Measurements from ENCODE around the gene HNF1A. TPM values are rescaled to one million over a fixed set of nuclear protein-coding genes. Genes with fewer than 3 reads are reported as not detected.

HNF1A gene
- total and polyA plus RNA-seq, 2 of the 13 experiments (the other 11 are each of a cell fraction or from before 2014, with no cell fraction given) = 13.4 to 34.7 TPM

DNA sequence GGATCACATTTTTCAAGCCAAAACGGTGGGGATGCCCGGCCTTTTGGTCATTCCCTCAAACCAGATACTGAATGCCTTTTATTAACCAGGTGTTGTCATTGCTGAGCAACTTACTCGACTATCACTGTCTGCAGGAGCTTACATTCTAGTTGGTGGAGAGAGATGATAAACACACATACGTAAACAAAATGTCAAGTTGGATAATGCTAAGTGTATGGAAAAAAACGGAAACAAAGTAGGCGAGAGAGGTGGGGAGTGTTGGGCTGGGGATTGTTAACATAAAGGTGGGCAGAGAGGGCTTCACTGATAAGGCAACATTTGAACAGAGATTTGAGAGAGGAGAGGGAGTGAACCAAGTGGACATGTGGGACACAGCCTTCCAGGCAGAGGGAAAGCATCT is 33.5 kb downstream of the HNF1A start:
- Histone ChIP-seq H3K9me3 (ENCODE audit: low read length) (no peaks in the 10 kb centered on the region), H3K27ac (ENCODE audit: extremely low read length, insufficient read depth, low read length) (no peak overlapping the region), H3K4me2 (ENCODE audit: low read depth, low read length) (no peak overlapping the region), H4K20me1 (ENCODE audit: insufficient read depth, low read length) (no peaks in the 10 kb centered on the region; the same call in 1 of the 2 replicates), H3K36me3 (replicated peaks in 1 of 2; ENCODE audit: control insufficient read depth in 1 of 2, insufficient read depth in 2 of 2, low read length in 2 of 2) (peaks cover 8 to 46% of the 10 kb centered on the region in 2 experiments), H3K79me2 (ENCODE audit: insufficient read depth, low read length) (peaks cover 15% of the 10 kb centered on the region), H3K4me1 (ENCODE audit: insufficient read depth, low read length) (peaks cover 15% of the 10 kb centered on the region), H2AFZ (ENCODE audit: low read length) (no peak overlapping the region), H3K9ac (ENCODE audit: insufficient read depth, low read depth, low read length) (no peak overlapping the region), H3K27me3 (ENCODE audit: control insufficient read depth in 1 of 2, insufficient read depth in 2 of 2, low read length in 2 of 2) (no peaks in the 10 kb centered on the region; a peak in 1 of 5 replicates), H3K4me3 (replicated peaks in 1 of 3; ENCODE audit: insufficient read depth in 1 of 3, low read depth in 2 of 3, low read length in 3 of 3) (no peak overlapping the region)
- ATAC-seq (no peak), DNase-seq (ENCODE audit: low spot score) (no peak), FAIRE-seq (no peak)
- intact Hi-C loops (cut with micrococcal nuclease; ENCODE audit: unreplicated experiment) = no loop called here
- POLR2A ChIA-PET = no interaction called here
- TF ChIP-seq TFDP1 (CRISPR knock-in tag; IDR thresholded peaks at IDR 0.05; ENCODE audit: borderline replicate concordance) (no peak), U2AF1 (optimal IDR thresholded peaks at IDR 0.05; ENCODE audit: low read depth, low read length) (no peak), DMAP1 (CRISPR knock-in tag; IDR thresholded peaks at IDR 0.05) (no peak), CAMTA2 (CRISPR knock-in tag; IDR thresholded peaks at IDR 0.05; ENCODE audit: borderline replicate concordance) (no peak), NFIB (CRISPR knock-in tag; IDR thresholded peaks at IDR 0.05; ENCODE audit: borderline replicate concordance) (no peak), MAFF (IDR thresholded peaks at IDR 0.05; ENCODE audit: low read depth, low read length) (no peak), RARA (CRISPR knock-in tag; IDR thresholded peaks at IDR 0.05) (no peak), NFYB (CRISPR knock-in tag; IDR thresholded peaks at IDR 0.05) (no peak)
- TF ChIP-seq, protein P1, sequence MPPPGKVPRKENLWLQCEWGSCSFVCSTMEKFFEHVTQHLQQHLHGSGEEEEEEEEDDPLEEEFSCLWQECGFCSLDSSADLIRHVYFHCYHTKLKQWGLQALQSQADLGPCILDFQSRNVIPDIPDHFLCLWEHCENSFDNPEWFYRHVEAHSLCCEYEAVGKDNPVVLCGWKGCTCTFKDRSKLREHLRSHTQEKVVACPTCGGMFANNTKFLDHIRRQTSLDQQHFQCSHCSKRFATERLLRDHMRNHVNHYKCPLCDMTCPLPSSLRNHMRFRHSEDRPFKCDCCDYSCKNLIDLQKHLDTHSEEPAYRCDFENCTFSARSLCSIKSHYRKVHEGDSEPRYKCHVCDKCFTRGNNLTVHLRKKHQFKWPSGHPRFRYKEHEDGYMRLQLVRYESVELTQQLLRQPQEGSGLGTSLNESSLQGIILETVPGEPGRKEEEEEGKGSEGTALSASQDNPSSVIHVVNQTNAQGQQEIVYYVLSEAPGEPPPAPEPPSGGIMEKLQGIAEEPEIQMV (CRISPR knock-in tag; IDR thresholded peaks at IDR 0.05; ENCODE audit: low read depth) = no peak
- in situ Hi-C loops (cut with HindIII; ENCODE audit: extremely low pct_ligation_motif_present, low pct_unique_long_range_greater_than_20kb) = no loop called here
- CTCF ChIA-PET (ENCODE audit: low intra/inter-chr PET ratio, low total read pairs) = no interaction called here
- BruUV-seq (replicated peaks) = no TSS peak
- 91% methylated on average over 6 of the region's 6 CpGs for WGBS (ENCODE audit: low lambda C conversion rate)

Data from HepG2 (cell line).